AG04450 (cell line): ENCODE results near the gene ZC3H8. TPM values are rescaled to one million over a fixed set of nuclear protein-coding genes. Genes with fewer than 3 reads are reported as not detected.

Experiments
- CTCF ChIA-PET: fragments of 300-600, 350-600 bp; formaldehyde crosslinking; extraction: SDS; loops from one replicate; lab custom pipeline; 2022; ENCODE audit warnings: antibody characterized with exemption, inconsistent platforms; lab: Charles Lee
- POLR2A ChIA-PET: fragments of 350-600 bp; formaldehyde crosslinking; extraction: SDS; loops from one replicate; lab custom pipeline; 2021; ENCODE audit warnings: antibody characterized with exemption, inconsistent platforms; lab: Yijun Ruan, JAX
- DNase-seq: peaks from one replicate; pipeline ENCODE4 v3.0.0-alpha.2; 2011; ENCODE audit warnings: low read depth, low spot score
- H3K27ac ChIP-seq: one replicate; pipeline ENCODE4 v1.5.1; 2012; ENCODE audit warnings: low read depth, low read length, control low read depth
- H3K27me3 ChIP-seq: one replicate; pipeline ENCODE4 v1.6.0; 2012; ENCODE audit warnings: low read length; ENCODE audit not compliant: control insufficient read depth, insufficient read depth
- H3K4me3 ChIP-seq: 2 replicates; pipeline ENCODE4 v1.5.1; 2011; ENCODE audit warnings: mild to moderate bottlenecking, low read depth, low read length, control low read depth
- H3K9me3 ChIP-seq: 2 replicates; pipeline ENCODE4 v1.5.1; 2012; ENCODE audit warnings: low read length; ENCODE audit not compliant: control insufficient read depth, insufficient read depth
- CTCF ChIP-seq: IDR thresholded peaks from 2 replicates; pipeline ENCODE4 v1.5.1; 2011; ENCODE audit warnings: low read depth, low read length, control low read depth, inconsistent platforms
- polyA plus RNA-seq: library from polyadenylated mRNA; depleted of rRNA; stranded (reverse); fragments of >200 nt; gene quantifications from 2 replicates; pipeline ENCODE4 v1.2.3, GENCODE V29; 2011

The ZC3H8 gene
- polyA plus RNA-seq, 1 experiment, result 4.4 TPM

- CTCF ChIA-PET, result interaction anchor here (0.6 to 0.8 kb wide), 2 partner anchors 203 to 688 kb away, joined by 3 to 13 read pairs; no protein-coding TSS in a partner anchor
- POLR2A ChIA-PET, result no interaction called here
Measured at GRCh38 chr2:112253261-112253815, 1.5 kb downstream of the ZC3H8 start.

GRCh38 chr2:112251271-112251670 lies 3.6 kb downstream of the ZC3H8 start:
- Histone ChIP-seq H3K27ac (no peak overlapping the region), H3K4me3 (no peak overlapping the region), H3K27me3 (no peaks in the 10 kb centered on the region), H3K9me3 (no peaks in the 10 kb centered on the region)
- POLR2A ChIA-PET, result no interaction called here
- no peak for DNase-seq
- CTCF ChIA-PET, result interaction anchor here (1.1 kb wide), 1 partner anchor 8 kb away, joined by 4 read pairs; no protein-coding TSS in a partner anchor
- TF ChIP-seq CTCF, result no peak

More at GRCh38 chr2:112253261-112253815, 1.5 kb downstream of the ZC3H8 start:
- Histone ChIP-seq H3K27ac (no peak overlapping the region), H3K27me3 (no peaks in the 10 kb centered on the region), H3K4me3 (no peak overlapping the region), H3K9me3 (no peaks in the 10 kb centered on the region)
- TF ChIP-seq CTCF, result no peak
- DNase-seq, result no peak

GRCh38 chr2:112244854-112245253 lies 10.0 kb downstream of the ZC3H8 start:
- H3K9me3 ChIP-seq, result no peaks in the 10 kb centered on the region
- no peak for DNase-seq
- no peak overlapping the region for H3K27ac ChIP-seq
- no peaks in the 10 kb centered on the region for H3K27me3 ChIP-seq
- no peak for TF ChIP-seq CTCF
- ChIA-PET CTCF (no interaction called here), POLR2A (no interaction called here)
- no peak overlapping the region for H3K4me3 ChIP-seq

GRCh38 chr2:112243233-112243632 lies 11.6 kb downstream of the ZC3H8 start:
- Histone ChIP-seq H3K9me3 (no peaks in the 10 kb centered on the region), H3K27ac (no peak overlapping the region), H3K4me3 (no peak overlapping the region), H3K27me3 (no peaks in the 10 kb centered on the region)
- POLR2A ChIA-PET, result no interaction called here
- DNase-seq, result no peak
- CTCF ChIA-PET, result interaction anchor here (0.6 kb wide), 1 partner anchor 167 kb away, joined by 3 read pairs; no protein-coding TSS in a partner anchor
- no peak for TF ChIP-seq CTCF

- H3K27me3 ChIP-seq, result no peaks in the 10 kb centered on the region
- H3K27ac ChIP-seq, result no peak overlapping the region
- POLR2A ChIA-PET, result no interaction called here
- H3K4me3 ChIP-seq, result no peak overlapping the region
- DNase-seq, result no peak
- no peak for TF ChIP-seq CTCF
- CTCF ChIA-PET, result no interaction called here
- no peaks in the 10 kb centered on the region for H3K9me3 ChIP-seq
Measured at GRCh38 chr2:112242384-112242783, 12.5 kb downstream of the ZC3H8 start.
